DND-41 (cell line): Measurements from ENCODE around the gene CCDC192.

Source experiments
- CTCF ChIP-seq: IDR thresholded peaks from 2 replicates; pipeline ENCODE4 v1.5.1; 2012; ENCODE audit warnings: borderline replicate concordance, low read length, moderate library complexity, mild to moderate bottlenecking; ENCODE audit not compliant: poor library complexity, severe bottlenecking; ENCODE audit errors: extremely low read depth
- EZH2 ChIP-seq: IDR thresholded peaks from 3 replicates; pipeline ENCODE4 v1.6.1; 2012; ENCODE audit warnings: borderline replicate concordance, low read depth, mild to moderate bottlenecking, moderate library complexity, low read length, inconsistent platforms; ENCODE audit not compliant: severe bottlenecking

GRCh38 chr5:127776477-127776876 lies 73.3 kb downstream of the CCDC192 start:
- TF ChIP-seq CTCF (no peak), EZH2 (no peak)
